NCI-H2107 treated with DMSO at 0.1 percent for 48 hours (cell line): Measurements from ENCODE around the gene CELF5.
"Not testable (repeated sequence)": the region's sequence is repeated elsewhere in the genome, so short reads cannot be mapped to it uniquely, and the experiment has no call there.

Experiments
- DNase-seq: peaks from one replicate; lab custom pipeline; 2025; ENCODE audit not compliant: unreplicated experiment; lab: John Stamatoyannopoulos, UW

Gene CELF5

DNA sequence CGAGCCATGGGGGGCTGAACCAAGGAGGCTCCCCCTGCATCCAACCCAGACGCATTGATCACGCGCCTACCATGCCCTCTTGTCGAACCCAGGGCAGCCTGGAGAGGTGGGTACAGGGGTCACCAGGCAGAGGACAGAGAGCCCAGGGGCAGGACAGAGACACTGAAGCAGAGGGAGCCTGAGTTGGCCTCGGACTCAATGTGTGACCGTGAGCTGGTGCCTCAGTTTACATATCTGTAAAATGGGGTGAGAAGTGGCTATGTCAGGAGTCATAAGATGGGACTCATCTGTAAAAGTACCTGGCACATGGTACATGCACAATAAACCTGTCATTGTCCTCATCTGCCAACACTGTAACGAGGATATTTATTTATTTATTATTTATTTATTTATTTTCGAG, 117.8 kb downstream of the CELF5 start:
- DNase-seq = no peak

DNA sequence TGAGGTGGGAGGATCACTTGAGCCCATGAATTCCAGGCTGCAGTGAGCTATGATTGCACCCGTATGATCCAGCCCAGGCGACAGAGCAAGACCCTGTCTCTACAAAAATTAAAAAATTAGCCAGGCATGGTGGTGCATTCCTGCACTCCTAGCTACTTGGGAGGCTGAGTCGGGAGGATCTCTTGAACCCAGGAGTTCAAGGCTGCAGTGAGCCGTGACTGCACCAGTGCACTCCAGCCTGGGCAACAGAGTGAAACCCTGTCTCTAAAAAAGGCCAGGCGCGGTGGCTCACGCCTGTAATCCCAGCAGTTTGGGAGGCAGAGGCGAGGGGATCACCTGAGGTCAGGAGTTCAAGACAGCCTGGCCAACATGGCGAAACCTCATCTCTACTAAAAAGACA, 118.5 kb downstream of the CELF5 start:
- DNase-seq = not testable (repeated sequence)

DNA sequence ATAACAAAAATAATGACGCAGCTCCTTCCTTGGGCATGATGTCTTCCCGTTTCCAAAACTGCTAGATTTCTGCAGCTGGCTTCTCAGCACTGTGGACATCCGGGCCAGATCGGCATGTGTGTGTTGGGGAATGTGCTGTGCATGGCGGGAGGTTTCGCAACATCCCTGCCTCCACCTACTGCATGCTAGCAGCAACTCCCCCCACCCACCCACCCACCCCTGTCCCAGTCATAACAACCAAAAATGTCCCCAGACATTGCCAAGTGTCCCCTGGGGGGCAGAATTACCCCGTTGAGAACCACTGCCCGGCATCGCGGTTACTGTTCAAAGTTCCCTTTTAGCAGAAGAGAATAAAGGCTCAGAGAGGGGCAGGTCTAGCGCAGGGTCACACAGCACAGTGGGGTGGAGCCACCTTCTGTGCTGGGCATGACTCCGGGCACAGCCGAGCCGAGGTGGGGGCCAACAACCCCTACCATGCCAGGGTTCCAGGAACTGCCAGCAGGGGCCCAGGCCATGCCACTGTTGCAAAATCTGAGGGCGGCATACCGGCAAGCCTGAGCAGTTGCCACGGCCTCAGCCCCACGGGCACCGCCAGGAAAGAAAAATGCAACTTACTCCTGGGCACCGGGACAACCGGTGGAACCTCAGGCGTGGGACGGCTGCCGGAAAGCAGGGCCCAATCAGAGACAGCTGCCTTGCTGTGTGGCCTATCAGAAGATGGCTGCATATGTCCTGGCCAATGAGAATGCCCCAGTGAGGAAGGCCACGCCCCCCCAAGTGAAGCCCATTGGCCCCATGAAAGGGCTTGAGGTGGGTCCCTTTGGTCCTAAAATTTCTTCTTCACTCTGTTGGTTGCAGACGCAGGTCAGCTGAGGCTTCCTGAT, 119.4 kb downstream of the CELF5 start:
- DNase-seq = no peak

DNA sequence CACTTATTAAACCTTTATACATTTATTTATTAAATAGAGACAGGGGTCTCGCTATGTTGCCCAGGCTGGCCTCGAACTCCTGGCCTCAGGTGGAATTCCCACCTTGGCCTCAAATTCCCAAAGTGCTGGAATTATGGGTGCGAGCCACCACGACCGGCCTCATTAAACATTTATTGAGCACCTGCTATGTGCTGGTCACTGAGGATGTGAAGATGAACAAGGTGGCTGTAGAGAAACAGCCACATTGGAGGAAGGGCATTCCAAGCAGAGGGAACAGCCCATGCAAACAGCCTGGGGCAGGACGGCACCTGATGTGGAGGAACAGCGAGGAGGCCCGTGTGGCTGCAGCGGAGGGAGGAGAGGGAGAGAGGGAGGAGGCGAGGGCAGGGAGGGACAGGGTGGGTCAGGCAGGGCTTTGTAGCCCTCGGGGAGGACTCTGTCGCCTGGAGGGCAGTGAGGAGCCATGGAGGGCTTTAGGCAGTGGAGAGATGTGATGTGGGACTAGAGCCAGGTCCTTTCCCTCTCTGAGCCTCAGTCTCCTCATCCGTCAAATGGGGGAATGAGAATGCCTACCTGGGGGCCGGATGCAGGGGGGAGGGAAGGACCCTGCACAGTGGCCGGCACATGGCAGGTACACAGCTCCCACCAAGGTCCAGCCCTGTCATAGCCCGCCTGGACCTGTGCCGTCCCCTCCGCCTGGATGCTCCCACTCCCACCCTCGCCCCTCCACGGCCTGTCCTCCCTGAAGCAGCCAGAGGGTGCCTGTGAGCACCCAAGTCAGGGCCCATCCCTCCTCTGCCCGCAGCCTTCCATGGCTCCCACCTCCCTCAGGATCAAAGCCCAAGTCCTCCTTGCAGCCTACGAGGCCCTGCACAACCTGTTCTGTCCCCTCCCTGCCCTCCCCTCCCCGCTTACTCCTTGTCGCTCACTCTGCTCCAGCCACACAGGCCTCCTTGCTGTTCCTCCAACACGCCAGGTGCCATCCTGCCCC, 120.4 kb downstream of the CELF5 start:
- DNase-seq = no peak

DNA sequence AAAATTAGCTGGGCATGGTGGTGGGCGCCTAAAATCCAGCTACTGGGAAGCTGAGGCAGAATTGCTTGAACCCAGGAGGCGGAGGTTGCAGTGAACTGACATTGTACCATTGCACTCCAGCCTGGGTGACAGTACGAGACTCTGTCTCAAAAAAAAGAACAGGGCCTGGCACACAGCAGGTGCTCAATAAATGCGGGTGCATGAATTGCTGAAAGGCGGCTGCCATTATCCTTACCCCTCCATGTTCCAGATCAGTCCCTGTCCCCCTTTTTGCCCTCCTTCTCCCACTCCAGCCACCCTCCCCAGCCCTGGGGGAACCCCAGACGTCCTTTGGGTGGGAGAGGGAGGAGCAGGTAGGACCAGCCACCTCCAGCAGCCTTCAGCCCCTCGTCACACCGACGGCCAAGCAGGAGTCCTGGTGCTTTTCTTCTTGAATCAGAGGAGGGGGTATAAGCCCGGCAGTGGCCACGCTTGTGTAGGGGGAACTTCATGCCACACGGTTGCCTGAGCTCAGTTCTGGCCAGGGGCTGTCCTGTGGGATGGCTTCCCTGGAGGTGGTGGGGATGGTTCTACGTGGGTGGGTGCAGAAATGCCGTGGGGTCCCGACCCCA, 121.5 kb downstream of the CELF5 start:
- DNase-seq = no peak
